ENCODE data around the gene LMTK3.
A peak's percentile ranks its signal among the peaks of the same experiment; 100 is the strongest.

The LMTK3 gene

GRCh38 chr19:48553676-48554384 is 42.2 kb upstream of the LMTK3 start:
- Histone ChIP-seq H4K12ac (ENCODE audit: low read depth, low read length) (no peak overlapping the region), H3K9me3 (ENCODE audit: insufficient read depth, low read depth, low read length) (no peaks in the 10 kb centered on the region), H4K91ac (ENCODE audit: low read depth, low read length) (peak overlapping the region; percentile 97), H3K36me3 (ENCODE audit: control insufficient read depth in 1 of 2, insufficient read depth in 2 of 2, low read length in 2 of 2) (no peaks in the 10 kb centered on the region), H3K27me3 (ENCODE audit: insufficient read depth, low read length) (no peaks in the 10 kb centered on the region), H3K4ac (ENCODE audit: low read depth, low read length) (peak overlapping the region; percentile 70), H3K79me2 (ENCODE audit: control insufficient read depth, insufficient read depth, low read length, poor library complexity) (peaks cover 3% of the 10 kb centered on the region), H3K14ac (ENCODE audit: low read length) (peak overlapping the region; percentile 81), H3K4me1 (ENCODE audit: control insufficient read depth in 1 of 2, insufficient read depth in 2 of 2, low read length in 2 of 2) (peaks cover 18 to 19% of the 10 kb centered on the region in 2 experiments), H4K8ac (ENCODE audit: low read depth, low read length) (peak overlapping the region; percentile 75), H3K27ac (ENCODE audit: low read depth, low read length) (peak overlapping the region; percentile 97), H2AK5ac (ENCODE audit: low read length) (peak overlapping the region; percentile 77), H2BK12ac (ENCODE audit: low read length) (peak overlapping the region; percentile 78), H2AFZ (ENCODE audit: insufficient read depth, low read length, poor library complexity) (peak overlapping the region; percentile 30), H3K9ac (ENCODE audit: low read length) (no peak overlapping the region), H3K23ac (ENCODE audit: low read length) (no peak overlapping the region), H3K4me2 (ENCODE audit: low read length) (peak overlapping the region; percentile 51), H3K4me3 (ENCODE audit: low read depth, low read length) (no peak overlapping the region), H2BK5ac (ENCODE audit: low read depth, low read length, poor library complexity) (peak overlapping the region; percentile 96), H2BK120ac (ENCODE audit: insufficient read depth, low read length, poor library complexity) (peak overlapping the region; percentile 95), H3K79me1 (ENCODE audit: low read length) (peaks cover 32% of the 10 kb centered on the region), H3K18ac (ENCODE audit: low read length) (peak overlapping the region; percentile 87)
- WGBS (ENCODE audit: extremely low coverage, insufficient coverage, insufficient read length) = no CpG with 5 or more reads among the region's 18 CpGs
- DNase-seq = peak; percentile 99

- H2BK5ac ChIP-seq (ENCODE audit: low read depth, low read length, poor library complexity) = peak overlapping the region; percentile 52
- H3K4me3 ChIP-seq (ENCODE audit: low read depth, low read length) = no peak overlapping the region
- H4K91ac ChIP-seq (ENCODE audit: low read depth, low read length) = peak overlapping the region; percentile 97
- H4K8ac ChIP-seq (ENCODE audit: low read depth, low read length) = peak overlapping the region; percentile 84
- peak overlapping the region; percentile 97 for H2BK120ac ChIP-seq (ENCODE audit: insufficient read depth, low read length, poor library complexity)
- H3K79me2 ChIP-seq (ENCODE audit: control insufficient read depth, insufficient read depth, low read length, poor library complexity) = peaks cover 3% of the 10 kb centered on the region
- peak overlapping the region; percentile 84 for H3K4ac ChIP-seq (ENCODE audit: low read depth, low read length)
- H2AK5ac ChIP-seq (ENCODE audit: low read length) = peak overlapping the region; percentile 99
- H3K36me3 ChIP-seq (ENCODE audit: control insufficient read depth in 1 of 2, insufficient read depth in 2 of 2, low read length in 2 of 2) = no peaks in the 10 kb centered on the region
- peak overlapping the region; percentile 74 for H4K12ac ChIP-seq (ENCODE audit: low read depth, low read length)
- no peak overlapping the region for H3K23ac ChIP-seq (ENCODE audit: low read length)
- H3K14ac ChIP-seq (ENCODE audit: low read length) = peak overlapping the region; percentile 96
- H3K9me3 ChIP-seq (ENCODE audit: insufficient read depth, low read depth, low read length) = no peaks in the 10 kb centered on the region
- peak overlapping the region; percentile 41 for H3K27ac ChIP-seq (ENCODE audit: low read depth, low read length)
- no peak overlapping the region for H3K9ac ChIP-seq (ENCODE audit: low read length)
- H3K4me1 ChIP-seq (ENCODE audit: control insufficient read depth in 1 of 2, insufficient read depth in 2 of 2, low read length in 2 of 2) = peaks cover 16 to 19% of the 10 kb centered on the region in 2 experiments
- H3K4me2 ChIP-seq (ENCODE audit: low read length) = no peak overlapping the region
- no CpG with 5 or more reads among the region's 19 CpGs for WGBS (ENCODE audit: extremely low coverage, insufficient coverage, insufficient read length)
- H3K18ac ChIP-seq (ENCODE audit: low read length) = peak overlapping the region; percentile 94
- no peak overlapping the region for H2AFZ ChIP-seq (ENCODE audit: insufficient read depth, low read length, poor library complexity)
- H3K27me3 ChIP-seq (ENCODE audit: insufficient read depth, low read length) = no peaks in the 10 kb centered on the region
- H3K79me1 ChIP-seq (ENCODE audit: low read length) = peaks cover 32% of the 10 kb centered on the region
- peak overlapping the region; percentile 100 for H2BK12ac ChIP-seq (ENCODE audit: low read length)
- DNase-seq = no peak
These were observed 41.0 kb upstream of the LMTK3 start for GRCh38 chr19:48552406-48553322.

DNA sequence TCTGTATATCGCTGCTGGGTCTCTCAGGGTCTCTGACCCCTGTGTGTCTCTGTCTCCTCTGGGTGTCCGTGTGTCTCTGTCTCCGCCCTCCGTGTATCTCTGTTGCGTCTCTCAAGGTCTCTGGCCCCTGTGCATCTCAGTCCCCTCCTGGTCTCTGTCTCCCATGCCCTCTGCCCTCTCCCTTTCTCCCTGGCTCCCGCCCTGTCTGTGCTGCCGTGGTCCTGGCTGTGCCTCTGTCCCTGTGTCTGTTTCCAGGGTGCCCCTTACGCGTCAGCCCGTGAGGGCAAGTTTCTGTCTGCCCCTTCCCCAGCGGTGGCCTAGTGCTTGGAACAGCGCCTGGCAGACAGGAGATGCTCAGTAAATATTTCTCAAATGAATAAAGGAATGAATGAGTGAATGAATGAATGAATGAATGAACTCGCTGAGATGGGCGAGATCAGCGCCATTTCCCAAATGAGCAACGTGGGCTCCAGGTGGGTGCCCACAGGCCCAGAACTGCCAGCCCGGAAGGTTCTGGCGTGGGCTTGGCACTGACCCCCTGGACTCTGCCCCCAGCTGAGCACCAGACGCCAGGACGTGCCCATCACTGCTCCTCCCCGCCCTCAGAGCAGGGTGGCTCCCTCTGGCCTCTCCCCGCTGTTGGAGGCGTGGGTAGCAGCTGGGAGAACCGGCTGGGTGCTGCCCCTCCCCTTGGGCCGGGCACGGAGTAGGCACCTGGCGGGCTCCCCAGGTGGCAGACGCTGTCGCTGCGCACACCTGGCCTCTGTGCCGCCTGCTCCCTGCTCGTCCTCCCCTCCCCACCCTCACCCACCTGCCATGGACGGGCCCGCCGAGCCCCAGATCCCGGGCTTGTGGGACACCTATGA is 40.0 kb upstream of the LMTK3 start, which contains the start of gene SULT2B1:
Gene SULT2B1, plus strand, starts transcription at position 736 of the 866 bp plus-strand sequence. Its CDS starts 81 bp downstream, at position 817.
- H4K91ac ChIP-seq (ENCODE audit: low read depth, low read length) = peak within 1 kb of the TSS; percentile 97
- H3K27ac ChIP-seq (ENCODE audit: low read depth, low read length) = peak within 1 kb of the TSS; percentile 41
- H3K9me3 ChIP-seq (ENCODE audit: insufficient read depth, low read depth, low read length) = no peaks in the 10 kb centered on the region
- H3K14ac ChIP-seq (ENCODE audit: low read length) = peak within 1 kb of the TSS; percentile 96
- peak within 1 kb of the TSS; percentile 84 for H4K8ac ChIP-seq (ENCODE audit: low read depth, low read length)
- no peaks in the 10 kb centered on the region for H3K36me3 ChIP-seq (ENCODE audit: control insufficient read depth in 1 of 2, insufficient read depth in 2 of 2, low read length in 2 of 2)
- H3K9ac ChIP-seq (ENCODE audit: low read length) = no peak within 1 kb of the TSS
- H2AK5ac ChIP-seq (ENCODE audit: low read length) = peak within 1 kb of the TSS; percentile 99
- no peaks in the 10 kb centered on the region for H3K27me3 ChIP-seq (ENCODE audit: insufficient read depth, low read length)
- peak within 1 kb of the TSS; percentile 94 for H3K18ac ChIP-seq (ENCODE audit: low read length)
- peak within 1 kb of the TSS; percentile 84 for H3K4ac ChIP-seq (ENCODE audit: low read depth, low read length)
- H2BK5ac ChIP-seq (ENCODE audit: low read depth, low read length, poor library complexity) = peak within 1 kb of the TSS; percentile 52
- H2AFZ ChIP-seq (ENCODE audit: insufficient read depth, low read length, poor library complexity) = no peak within 1 kb of the TSS
- peaks cover 32% of the 10 kb centered on the region for H3K79me1 ChIP-seq (ENCODE audit: low read length)
- H3K4me1 ChIP-seq (ENCODE audit: control insufficient read depth in 1 of 2, insufficient read depth in 2 of 2, low read length in 2 of 2) = peaks cover 16 to 19% of the 10 kb centered on the region in 2 experiments
- H2BK12ac ChIP-seq (ENCODE audit: low read length) = peak within 1 kb of the TSS; percentile 100
- H2BK120ac ChIP-seq (ENCODE audit: insufficient read depth, low read length, poor library complexity) = peak within 1 kb of the TSS; percentile 97
- DNase-seq = no peak
- H3K79me2 ChIP-seq (ENCODE audit: control insufficient read depth, insufficient read depth, low read length, poor library complexity) = peaks cover 3% of the 10 kb centered on the region
- no peak within 1 kb of the TSS for H3K4me3 ChIP-seq (ENCODE audit: low read depth, low read length)
- H4K12ac ChIP-seq (ENCODE audit: low read depth, low read length) = peak within 1 kb of the TSS; percentile 74
- WGBS (ENCODE audit: extremely low coverage, insufficient coverage, insufficient read length) = no CpG with 5 or more reads among the region's 36 CpGs
- no peak within 1 kb of the TSS for H3K23ac ChIP-seq (ENCODE audit: low read length)
- H3K4me2 ChIP-seq (ENCODE audit: low read length) = no peak within 1 kb of the TSS

GRCh38 chr19:48549380-48549779 is 37.7 kb upstream of the LMTK3 start:
- Histone ChIP-seq H3K9ac (ENCODE audit: low read length) (no peak overlapping the region), H3K36me3 (ENCODE audit: control insufficient read depth in 1 of 2, insufficient read depth in 2 of 2, low read length in 2 of 2) (no peaks in the 10 kb centered on the region), H3K79me2 (ENCODE audit: control insufficient read depth, insufficient read depth, low read length, poor library complexity) (peaks cover 3% of the 10 kb centered on the region), H2BK120ac (ENCODE audit: insufficient read depth, low read length, poor library complexity) (no peak overlapping the region), H2BK5ac (ENCODE audit: low read depth, low read length, poor library complexity) (no peak overlapping the region), H3K4me3 (ENCODE audit: low read depth, low read length) (no peak overlapping the region), H4K8ac (ENCODE audit: low read depth, low read length) (no peak overlapping the region), H3K79me1 (ENCODE audit: low read length) (peaks cover 24% of the 10 kb centered on the region), H4K12ac (ENCODE audit: low read depth, low read length) (no peak overlapping the region), H2BK12ac (ENCODE audit: low read length) (peak overlapping the region; percentile 8), H3K27ac (ENCODE audit: low read depth, low read length) (no peak overlapping the region), H3K4ac (ENCODE audit: low read depth, low read length) (no peak overlapping the region), H3K9me3 (ENCODE audit: insufficient read depth, low read depth, low read length) (no peaks in the 10 kb centered on the region), H2AK5ac (ENCODE audit: low read length) (no peak overlapping the region), H4K91ac (ENCODE audit: low read depth, low read length) (no peak overlapping the region), H3K4me1 (ENCODE audit: control insufficient read depth in 1 of 2, insufficient read depth in 2 of 2, low read length in 2 of 2) (peaks cover 7 to 9% of the 10 kb centered on the region in 2 experiments), H3K27me3 (ENCODE audit: insufficient read depth, low read length) (no peaks in the 10 kb centered on the region), H3K4me2 (ENCODE audit: low read length) (no peak overlapping the region), H2AFZ (ENCODE audit: insufficient read depth, low read length, poor library complexity) (no peak overlapping the region), H3K14ac (ENCODE audit: low read length) (no peak overlapping the region), H3K23ac (ENCODE audit: low read length) (no peak overlapping the region), H3K18ac (ENCODE audit: low read length) (no peak overlapping the region)
- no CpG with 5 or more reads among the region's 5 CpGs for WGBS (ENCODE audit: extremely low coverage, insufficient coverage, insufficient read length)
- no peak for DNase-seq

All from trophoblast cell (in vitro differentiated cells and primary cell).